Head of caudate nucleus (tissue), 42 donors: ENCODE results near the gene TREH.
"Not testable (repeated sequence)": the region's sequence is repeated elsewhere in the genome, so short reads cannot be mapped to it uniquely, and the experiment has no call there.

Source experiments
- DNase-seq, 42 donors: peaks; one replicate each; pipeline versions ENCODE4 v3.0.0 to v3.0.0-alpha.2; 2020 to 2021; ENCODE audit warnings: mixed read lengths in 7 of 42
- intact Hi-C: fragments of 100-400 bp; cut with DNase I; formaldehyde crosslinking; loops from one replicate; pipeline ENCODE4 v1.15.0; 2022

TREH gene

DNA sequence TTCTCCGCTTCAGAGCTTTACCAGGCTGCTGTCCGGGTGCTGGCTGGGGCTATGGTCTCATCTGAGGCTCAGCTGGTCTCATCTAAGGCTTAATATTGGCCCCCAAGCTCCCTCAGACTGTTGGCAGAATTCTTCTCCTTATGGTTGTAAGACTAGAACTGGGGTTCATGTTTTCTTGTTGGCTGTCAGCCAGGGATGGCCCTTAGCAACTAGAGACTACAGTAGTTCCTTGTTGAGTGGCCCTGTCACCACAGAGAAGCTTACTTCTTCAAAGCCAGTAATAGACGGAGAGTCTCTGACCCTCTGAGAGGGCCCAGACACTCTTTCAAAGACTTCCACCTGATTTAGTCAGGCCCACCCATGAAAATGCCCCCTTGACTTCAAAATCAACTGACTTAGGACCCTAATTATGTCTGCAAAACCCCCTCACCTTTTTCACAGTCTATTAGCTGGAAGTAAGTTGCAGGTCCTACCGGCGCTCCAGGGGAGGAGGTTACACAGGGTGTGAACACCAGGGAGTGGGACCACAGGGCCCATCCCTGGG, 24.2 kb upstream of the TREH start:
- peak in 27 of 42 donors; percentile 25 to 74 (median 50) for DNase-seq
- intact Hi-C loops: no loop called here

DNA sequence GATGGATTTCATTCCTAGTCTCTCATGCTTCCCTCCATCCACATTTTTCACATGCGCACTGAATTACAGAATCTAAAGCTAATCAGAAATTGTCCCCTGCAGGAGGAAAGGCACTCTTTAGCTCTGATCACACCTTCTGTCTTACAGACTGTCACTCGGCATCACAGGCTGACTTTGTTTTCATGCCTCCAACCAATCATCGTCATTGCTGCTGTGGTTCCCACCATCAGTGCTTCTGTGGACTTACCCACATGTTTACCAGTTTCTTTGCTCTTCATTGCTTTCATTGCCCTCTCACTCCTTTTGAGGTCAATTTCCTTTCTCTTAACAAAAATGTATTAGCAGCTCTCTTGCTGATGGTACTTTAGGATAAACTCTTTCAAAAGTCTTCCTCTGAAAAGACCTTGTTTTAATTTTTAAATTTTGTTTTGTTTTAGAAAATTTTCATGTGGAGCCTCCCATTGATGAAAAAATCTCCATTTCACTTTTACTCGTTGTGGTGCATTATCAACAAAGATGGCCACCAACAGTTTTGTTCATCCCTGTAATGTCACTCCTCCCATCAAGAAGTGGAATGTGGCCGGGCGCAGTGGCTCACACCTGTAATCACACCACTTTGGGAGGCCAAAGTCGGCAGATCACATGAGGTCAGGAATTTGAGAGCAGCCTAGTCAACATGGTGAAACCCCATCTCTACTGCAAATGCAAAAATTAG, 20.2 kb upstream of the TREH start:
- no peak for DNase-seq

DNA sequence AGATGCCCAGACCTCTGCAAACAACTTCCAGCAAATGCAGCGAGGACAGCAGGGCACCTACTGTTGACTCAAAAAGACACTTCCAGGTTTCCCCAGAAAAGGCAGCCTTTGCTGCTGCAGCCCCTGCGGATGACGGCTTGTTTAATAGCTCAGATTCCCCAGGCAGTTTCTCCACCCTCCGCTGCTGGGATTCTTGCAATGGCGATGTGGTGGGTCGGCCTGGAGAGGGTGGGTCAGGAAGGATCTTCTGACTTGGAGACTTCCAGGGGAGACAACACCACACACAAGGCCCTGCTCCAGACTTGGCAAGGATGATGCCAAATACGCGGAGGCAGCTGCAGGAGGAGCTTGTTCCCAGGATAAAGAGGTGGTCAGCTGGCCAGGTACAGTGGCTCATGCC, 17.9 kb upstream of the TREH start:
- intact Hi-C loops: loop anchor here (10.0 kb wide), 1 partner anchor 237 kb away; no protein-coding TSS in a partner anchor
- no peak for DNase-seq

More for the DNA sequence above, 20.2 kb upstream of the TREH start:
- intact Hi-C loops: loop anchor here (10.0 kb wide), 1 partner anchor 235 kb away; no protein-coding TSS in a partner anchor

DNA sequence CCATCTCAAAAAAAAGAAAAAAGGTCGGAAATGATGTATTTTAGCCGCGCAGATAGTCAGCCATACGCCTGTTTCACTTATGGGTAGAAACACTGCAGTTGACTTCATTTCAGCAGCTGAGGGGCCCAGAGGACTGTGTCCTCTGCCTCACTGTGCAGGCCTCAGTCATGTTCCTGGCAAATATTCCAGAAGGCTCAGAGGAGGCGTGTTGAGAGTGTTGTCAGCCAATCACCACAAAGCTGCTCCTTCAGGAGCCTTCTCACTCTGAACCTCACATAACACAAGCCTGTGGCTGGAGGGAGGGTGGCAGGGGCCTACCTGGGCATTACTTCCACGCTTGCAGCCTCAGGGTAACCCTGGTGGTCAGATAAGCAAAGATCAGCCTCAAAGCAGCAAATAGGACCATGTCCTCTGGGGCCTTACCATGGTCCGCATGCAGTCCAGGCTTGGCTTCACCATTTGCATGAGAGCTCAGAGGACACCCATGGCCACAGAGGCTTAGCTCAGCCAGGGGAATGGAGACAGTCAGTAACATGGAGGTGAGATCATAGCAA, 17.3 kb upstream of the TREH start:
- intact Hi-C loops: loop anchor here (10.0 kb wide), 1 partner anchor 238 kb away; no protein-coding TSS in a partner anchor
- no peak for DNase-seq

GRCh38 chr11:118694771-118695170, 15.3 kb upstream of the TREH start:
- no peak for DNase-seq
- intact Hi-C loops: loop anchor here (10.0 kb wide), 1 partner anchor 240 kb away; no protein-coding TSS in a partner anchor

DNA sequence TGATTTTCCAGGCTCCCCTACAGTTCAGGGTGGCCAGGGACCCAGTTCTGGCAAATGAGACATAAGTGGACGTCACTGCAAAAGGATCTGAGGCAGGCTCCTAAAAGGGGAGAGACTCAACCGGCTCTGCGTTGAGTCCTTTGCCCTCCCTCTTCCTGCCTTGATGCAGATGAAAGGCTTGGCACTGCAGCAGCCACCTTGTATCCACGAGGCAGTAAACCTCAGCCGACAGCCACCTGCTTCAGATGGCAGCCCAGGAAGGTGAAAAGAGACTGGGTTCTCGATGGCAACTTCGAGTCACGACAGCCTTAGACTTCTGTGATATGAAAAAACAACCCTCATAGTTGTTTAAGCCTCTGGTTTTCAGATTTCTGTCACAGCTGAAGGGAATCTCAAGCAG, 14.7 kb upstream of the TREH start:
- intact Hi-C loops: loop anchor here (10.0 kb wide), 1 partner anchor 241 kb away; no protein-coding TSS in a partner anchor
- DNase-seq: no peak

- intact Hi-C loops: loop anchor here (10.0 kb wide), 1 partner anchor 243 kb away; no protein-coding TSS in a partner anchor
- no peak for DNase-seq
Observed at GRCh38 chr11:118691926-118692830, 12.7 kb upstream of the TREH start.

- peak in 1 of 42 donors; percentile 28 for DNase-seq
- intact Hi-C loops: loop anchor here (1.0 to 10.0 kb wide), 3 partner anchors 15 to 244 kb away; no protein-coding TSS in a partner anchor
Observed at GRCh38 chr11:118690553-118691304, 11.3 kb upstream of the TREH start.

DNA sequence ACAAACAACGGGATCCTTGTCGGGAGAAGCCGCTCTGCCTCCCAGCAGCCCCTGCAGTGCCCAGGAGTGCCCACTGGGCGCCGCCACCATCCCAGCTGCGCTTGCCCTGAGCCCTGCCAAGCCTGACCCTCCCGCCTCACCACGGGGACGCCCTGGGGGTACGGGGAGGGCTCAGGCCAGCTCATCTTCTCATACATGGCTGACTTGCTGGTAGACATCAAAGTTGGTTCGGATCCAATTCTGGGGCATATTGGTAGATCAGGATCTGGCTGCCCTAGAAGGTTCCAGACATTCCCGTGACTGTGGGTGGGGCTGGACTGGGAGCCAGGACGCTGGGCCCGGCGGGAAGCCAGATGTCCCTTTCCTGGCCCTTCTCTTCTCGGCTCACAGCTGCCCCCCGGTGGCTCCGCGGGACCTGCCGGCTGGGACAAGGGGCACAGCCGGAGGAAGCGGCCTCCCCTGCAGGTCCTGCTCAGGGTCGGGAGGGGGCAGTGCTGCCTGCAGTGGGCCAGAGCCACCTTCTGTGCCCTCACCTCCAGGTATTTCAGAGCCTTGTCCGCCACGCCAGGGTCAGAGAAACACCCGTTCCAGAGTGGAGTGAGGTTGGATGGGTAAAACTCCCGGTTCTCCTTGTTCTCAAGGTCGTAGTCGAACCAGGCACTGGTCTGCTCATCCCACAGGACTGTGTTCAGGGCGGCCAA, 10.6 kb upstream of the TREH start:
- intact Hi-C loops: loop anchor here (1.0 to 10.0 kb wide), 3 partner anchors 15 to 245 kb away; no protein-coding TSS in a partner anchor
- peak; percentile 89 to 99 (median 95) for DNase-seq

DNA sequence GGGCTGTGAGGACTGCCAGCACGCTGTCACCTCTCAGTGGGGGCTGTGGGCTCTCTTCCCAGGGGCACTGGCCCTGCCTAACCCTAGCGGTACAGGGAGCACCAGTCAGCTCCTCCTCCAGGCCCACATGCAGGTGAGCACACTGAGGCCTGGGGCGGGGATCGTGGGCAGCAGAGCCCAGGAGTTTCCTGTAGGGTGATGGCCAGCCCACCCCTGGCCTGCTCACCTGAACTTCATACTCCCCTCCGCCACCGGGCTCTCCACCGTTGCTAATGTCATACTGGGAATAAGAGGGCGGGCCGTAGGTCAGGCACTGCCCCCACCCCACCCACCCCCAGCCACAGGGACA, 10.0 kb upstream of the TREH start:
- intact Hi-C loops: no loop called here
- DNase-seq: no peak

DNA sequence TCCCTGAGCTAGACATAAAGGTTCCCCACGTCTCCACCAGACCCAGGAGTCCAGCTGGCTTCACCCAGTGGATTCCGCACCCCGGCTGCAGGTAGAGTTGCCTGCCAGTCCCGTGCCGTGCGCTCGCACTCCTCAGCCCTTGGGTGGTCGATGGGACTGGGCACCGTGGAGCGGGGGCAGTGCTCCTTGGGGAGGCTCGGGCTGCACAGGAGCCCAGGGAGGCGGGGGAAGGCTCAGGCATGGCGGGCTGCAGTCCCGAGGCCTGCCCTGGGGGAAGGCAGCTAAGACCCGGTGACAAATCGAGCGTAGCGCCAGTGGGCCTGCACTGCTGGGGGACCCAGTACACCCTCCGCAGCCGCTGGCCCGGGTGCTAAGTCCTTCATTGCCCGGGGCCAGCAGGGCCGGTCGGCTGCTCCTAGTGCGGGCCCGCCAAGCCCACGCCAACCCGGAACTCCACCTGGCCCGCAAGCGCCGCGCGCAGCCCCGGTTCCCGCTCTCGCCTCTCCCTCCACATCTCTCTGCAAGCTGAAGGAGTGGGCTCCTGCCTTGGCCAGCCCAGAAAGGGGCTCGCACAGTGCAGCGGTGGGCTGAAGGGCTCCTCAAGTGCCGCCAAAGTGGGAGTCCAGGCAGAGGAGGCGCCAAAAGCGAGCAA, 9.5 kb upstream of the TREH start:
- DNase-seq: peak in 1 of 42 donors; percentile 30
- intact Hi-C loops: no loop called here

GRCh38 chr11:118688339-118688738, 8.9 kb upstream of the TREH start:
- intact Hi-C loops: not testable (repeated sequence)
- peak in 25 of 42 donors; percentile 7 to 73 (median 47) for DNase-seq

- intact Hi-C loops: no loop called here
- DNase-seq: no peak
Observed at GRCh38 chr11:118687906-118688305, 8.5 kb upstream of the TREH start.

DNA sequence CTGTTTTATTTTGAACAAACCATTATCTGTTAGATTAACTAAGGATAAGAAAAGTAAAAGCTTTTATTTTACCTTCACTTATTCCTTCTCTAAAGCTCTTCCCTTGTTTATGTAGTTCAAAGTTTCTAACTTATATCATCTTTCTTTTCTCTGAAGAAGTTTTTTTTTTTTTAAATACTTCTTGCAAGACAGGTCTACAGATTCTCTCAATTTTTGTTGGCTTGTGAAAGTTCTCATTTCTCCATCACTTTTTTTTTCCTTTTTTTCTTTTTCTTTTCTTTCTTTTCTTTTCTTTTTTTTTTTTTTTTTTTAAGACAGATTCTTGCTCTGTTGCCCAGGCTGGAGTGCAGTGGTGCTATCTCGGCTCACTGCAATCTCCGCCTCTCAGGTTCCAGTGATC, 4.7 kb upstream of the TREH start:
- DNase-seq: no peak
- intact Hi-C loops: no loop called here

DNA sequence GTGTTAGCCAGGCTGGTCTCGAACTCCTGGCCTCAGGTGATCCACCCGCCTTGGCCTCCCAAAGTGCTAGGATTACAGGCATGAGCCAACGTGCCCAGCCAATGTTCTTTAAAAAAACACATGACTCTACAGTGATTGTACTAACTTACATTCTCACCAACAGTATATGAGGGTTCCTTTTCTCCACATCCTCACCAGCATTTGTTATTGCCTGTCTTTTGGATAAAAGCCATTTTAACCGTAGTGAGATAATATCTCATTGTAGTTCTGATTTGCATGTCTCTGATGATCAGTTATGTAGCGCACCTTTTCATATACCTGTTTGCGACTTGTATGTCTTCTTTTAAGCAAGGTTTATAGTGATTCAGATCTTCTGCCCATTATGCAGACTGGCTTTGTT, 3.5 kb upstream of the TREH start:
- DNase-seq, intact Hi-C loops: not testable (repeated sequence)

DNA sequence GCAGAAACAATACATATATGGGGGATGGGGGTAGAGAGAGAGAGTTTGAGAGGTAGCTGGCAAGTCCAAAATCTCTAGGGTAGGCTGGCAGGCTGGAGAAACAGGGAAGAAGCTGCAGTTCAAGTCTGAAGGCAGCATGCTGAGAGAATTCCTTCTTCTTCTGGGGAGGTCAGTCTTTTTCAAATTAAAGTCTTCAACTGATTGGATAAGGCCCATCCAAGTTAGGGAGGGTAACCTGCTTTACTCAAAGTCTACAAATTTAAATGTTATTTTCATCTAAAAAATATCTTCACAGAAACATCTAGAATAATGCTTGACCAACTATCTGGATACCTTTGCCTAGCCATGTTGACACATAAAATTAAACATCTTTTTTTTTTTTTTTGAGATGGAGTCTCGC, 2.9 kb upstream of the TREH start:
- DNase-seq: no peak
- intact Hi-C loops: no loop called here

DNA sequence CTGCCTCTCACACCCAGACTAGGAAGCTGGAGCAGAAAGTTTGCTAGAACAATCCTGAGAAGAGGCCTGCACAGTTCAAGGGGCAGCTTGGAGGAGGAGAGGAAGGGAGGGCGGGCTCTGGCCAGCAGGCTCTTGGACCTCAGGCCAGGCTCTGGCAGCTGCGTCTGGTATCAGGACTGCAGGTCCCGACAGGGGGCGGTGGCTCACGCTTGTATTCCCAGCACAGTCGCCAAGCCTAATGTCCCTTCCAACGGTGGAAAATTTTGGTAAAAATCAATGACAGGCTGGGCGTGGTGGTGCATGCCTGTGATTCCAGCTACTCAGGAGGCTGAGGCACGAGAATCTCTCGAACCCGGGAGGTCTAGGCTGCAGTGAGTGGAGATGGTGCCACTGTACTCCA, 542 bp downstream of the TREH start:
- DNase-seq: peak in 28 of 42 donors; percentile 34 to 75 (median 58)
- intact Hi-C loops: not testable (repeated sequence)
